ENCODE measurements around the gene RPS6KA6. TPM values are rescaled to one million over a fixed set of nuclear protein-coding genes. Genes with fewer than 3 reads are reported as not detected.

Gene RPS6KA6
- total RNA-seq, 1 donor from 2014 or later = 1.5 TPM

DNA sequence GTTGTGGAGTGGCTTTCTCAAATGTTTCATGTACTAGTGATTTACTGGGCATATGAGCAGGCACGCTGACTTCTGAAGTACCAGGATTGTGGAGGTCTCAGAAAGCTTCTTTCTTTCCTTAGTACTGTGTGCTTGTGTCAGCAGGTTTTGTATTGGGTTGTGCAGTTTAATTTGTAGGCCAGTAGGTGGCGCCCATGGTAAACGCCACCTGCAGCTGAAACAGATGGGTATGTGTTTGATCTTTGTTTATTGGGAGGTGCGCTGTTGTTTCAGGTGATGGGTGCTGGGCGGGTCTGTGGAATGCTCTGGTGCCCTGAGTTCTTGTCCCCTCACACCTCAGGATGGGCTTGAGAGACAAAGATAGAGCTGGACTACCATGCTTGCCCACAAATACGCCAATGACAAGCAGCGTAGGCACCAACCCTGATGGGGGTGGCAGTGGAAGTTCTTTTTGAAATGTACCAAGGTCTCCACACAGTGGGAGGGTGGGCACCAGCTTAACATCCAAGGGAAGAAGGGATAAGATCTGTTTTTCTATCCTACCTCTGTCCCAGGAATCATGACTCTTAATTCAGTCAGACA, 141.5 kb downstream of the RPS6KA6 start:
- TF ChIP-seq, protein P1, sequence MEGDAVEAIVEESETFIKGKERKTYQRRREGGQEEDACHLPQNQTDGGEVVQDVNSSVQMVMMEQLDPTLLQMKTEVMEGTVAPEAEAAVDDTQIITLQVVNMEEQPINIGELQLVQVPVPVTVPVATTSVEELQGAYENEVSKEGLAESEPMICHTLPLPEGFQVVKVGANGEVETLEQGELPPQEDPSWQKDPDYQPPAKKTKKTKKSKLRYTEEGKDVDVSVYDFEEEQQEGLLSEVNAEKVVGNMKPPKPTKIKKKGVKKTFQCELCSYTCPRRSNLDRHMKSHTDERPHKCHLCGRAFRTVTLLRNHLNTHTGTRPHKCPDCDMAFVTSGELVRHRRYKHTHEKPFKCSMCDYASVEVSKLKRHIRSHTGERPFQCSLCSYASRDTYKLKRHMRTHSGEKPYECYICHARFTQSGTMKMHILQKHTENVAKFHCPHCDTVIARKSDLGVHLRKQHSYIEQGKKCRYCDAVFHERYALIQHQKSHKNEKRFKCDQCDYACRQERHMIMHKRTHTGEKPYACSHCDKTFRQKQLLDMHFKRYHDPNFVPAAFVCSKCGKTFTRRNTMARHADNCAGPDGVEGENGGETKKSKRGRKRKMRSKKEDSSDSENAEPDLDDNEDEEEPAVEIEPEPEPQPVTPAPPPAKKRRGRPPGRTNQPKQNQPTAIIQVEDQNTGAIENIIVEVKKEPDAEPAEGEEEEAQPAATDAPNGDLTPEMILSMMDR (conservative IDR thresholded peaks at IDR 0.05; ENCODE audit: low read depth, low read length) = peak; percentile 75
- DNase-seq (ENCODE audit: low read depth) = no peak
- H3K4me3 ChIP-seq (ENCODE audit: low read depth, low read length) = no peak overlapping the region

DNA sequence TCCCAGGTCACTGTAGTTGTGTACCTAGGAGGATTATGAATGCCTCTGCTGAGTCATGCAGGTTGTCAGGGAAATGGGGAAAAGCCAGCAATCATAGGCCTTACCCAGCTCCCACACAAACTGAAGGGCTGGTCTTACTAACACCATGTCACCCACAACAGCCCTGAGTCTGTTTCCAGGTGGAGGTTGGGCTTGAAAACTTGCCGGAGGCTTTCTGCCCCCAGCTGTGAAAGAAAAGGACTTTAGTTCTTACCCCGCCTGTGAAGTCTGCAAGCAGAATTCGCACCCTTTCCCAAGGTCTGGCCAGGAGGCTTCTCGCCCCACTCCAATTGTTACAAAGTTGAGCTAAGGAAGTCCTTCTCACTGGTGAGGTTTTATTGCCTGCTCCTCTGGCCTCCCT, 143.9 kb downstream of the RPS6KA6 start:
- TF ChIP-seq, protein P1 (conservative IDR thresholded peaks at IDR 0.05; ENCODE audit: low read depth, low read length) = no peak
- DNase-seq (ENCODE audit: low read depth) = no peak
- H3K4me3 ChIP-seq (ENCODE audit: low read depth, low read length) = no peak overlapping the region
